Pulmonary artery endothelial cell (primary cell): ENCODE data around the gene EIF5AL1. TPM values are rescaled to one million over a fixed set of nuclear protein-coding genes. Genes with fewer than 3 reads are reported as not detected.
"Not testable (repeated sequence)": the region's sequence is repeated elsewhere in the genome, so short reads cannot be mapped to it uniquely, and the experiment has no call there.

ENCODE experiments used
- DNase-seq: peaks from one replicate; pipeline ENCODE4 v3.0.0-alpha.2; 2011; ENCODE audit warnings: low read depth, low spot score
- total RNA-seq: library from RNA; depleted of rRNA; stranded (reverse); fragments of >200 nt; gene quantifications from 2 replicates; pipeline ENCODE4 v1.2.3, GENCODE V29; 2014

The EIF5AL1 gene
- total RNA-seq, 1 donor from 2014 or later: 0.40 TPM

DNA sequence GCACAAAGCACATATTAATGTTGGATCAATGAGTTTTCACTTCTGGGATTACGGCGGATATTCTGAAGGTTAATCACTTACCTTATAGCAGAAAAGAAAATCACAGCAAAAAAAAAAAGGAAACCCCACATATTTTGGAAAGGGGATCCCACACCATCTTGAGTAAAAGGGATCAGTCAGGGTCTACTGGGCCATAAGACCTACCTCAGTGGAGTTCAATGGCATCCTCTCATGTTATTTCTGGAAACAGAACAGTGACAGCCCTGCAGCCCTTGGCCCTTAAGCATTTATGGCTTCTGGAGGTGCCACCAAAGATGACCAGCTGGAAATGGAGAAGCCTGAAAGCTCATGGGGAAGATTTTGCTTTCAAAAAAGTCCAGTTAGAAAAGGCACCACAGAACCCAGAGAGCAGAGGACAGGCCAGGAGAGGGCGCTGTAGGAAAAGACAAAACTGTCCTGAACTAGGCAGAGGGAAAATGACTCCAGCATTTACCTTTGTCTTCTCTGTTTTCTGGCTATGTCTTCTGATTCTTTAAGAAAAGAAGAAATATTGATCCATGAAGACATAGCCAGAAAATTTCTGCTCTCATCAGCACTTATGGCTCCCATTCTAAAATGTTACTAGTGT is 2.9 kb upstream of the EIF5AL1 start:
- not testable (repeated sequence) for DNase-seq

DNA sequence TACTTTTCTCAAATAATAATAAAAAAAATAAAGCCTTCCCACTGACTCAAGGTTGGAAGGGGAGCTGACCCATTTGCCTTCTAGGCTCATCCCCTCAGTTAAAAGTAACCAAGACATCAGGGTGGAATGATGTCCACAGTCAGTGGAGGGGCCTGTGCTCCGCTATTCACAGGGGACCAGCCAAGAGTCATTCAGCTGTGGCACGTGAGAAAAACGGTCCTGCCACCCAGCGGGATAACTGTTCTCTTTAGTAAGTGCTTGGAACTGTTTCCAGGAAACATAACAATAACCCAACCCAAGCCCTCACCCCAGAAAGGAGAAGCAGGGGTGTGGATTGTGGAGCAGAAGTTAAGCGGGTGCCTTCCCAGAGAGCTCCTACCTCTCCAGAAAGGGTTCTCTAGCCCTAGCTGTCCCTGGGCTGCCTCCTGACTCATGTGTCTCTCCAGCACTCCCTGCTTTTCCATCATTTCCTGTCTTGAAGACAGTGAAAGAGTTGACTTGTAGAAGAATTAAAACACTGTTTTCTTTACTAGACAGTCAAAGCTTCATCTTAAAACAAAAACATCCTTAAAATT is 2.3 kb upstream of the EIF5AL1 start:
- not testable (repeated sequence) for DNase-seq

DNA sequence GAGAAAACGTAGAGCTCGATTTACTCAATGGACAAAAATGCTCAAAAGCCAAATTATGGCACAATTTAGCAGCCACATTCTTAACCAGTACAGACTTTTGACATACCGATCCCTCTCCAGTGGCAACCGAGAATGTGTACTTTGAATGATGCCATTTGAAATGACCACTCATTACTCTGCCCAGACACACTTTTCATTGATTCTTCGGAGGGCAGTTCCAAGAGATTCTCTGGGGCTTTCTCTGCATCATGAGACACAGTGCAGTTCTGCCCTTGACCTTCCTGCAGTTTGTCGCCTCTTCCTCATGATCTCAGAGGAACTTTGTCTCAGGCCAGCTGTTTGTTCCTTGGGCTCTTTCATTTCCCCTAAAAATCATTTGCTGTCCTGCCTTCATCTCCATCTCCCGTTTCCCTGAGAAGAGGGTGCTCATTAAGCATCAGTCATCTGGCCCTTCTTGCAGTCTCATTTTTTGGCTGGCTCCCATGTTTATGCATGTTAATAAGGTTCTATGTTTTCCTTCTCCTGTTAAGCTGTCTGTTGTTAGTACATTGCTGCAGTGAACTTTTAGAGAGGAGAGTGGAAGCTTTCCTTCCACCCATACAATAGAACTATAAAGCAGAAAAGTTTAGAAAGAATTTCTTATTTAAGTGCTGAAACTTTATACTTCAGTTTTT is 4.3 kb downstream of the EIF5AL1 start:
- DNase-seq: not testable (repeated sequence)

DNA sequence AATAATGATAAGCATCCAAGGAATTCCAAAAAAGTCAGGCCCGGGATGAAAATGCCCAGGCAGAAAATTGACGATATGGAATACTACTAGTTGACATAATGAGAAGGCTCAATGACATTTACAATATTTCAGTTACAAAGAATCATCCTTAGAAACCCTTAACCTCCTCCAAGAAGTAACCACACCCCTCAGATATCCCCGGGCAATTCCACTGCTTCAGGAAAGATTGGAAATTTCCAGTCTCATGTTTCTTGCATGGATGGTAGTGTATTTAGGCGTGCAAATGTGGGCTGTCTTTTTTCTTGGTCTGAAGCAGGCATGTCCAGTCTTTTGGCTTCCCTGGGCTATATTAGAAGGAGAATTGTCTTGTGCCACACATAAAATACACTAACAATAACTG is 5.2 kb downstream of the EIF5AL1 start:
- DNase-seq: not testable (repeated sequence)

DNA sequence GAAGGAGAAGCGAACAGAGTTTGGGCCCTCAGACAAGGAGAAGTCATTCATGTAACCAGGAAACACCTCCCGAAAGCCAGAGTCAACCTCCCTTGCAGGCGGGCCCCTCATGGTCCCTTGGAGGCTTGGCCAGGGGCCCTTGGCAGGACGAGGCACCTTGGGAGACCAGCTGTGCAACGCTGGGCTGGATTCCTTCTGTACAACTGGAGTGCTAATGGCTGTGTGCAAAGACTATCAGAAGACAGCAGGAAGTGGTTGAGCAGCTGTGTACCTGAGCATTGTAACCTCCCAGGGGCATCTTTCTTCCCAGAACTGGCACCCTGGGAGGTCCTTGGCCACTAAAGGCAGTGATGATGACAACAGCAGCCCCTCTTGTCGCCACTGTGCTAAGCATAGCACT is 9.4 kb downstream of the EIF5AL1 start:
- DNase-seq: not testable (repeated sequence)

DNA sequence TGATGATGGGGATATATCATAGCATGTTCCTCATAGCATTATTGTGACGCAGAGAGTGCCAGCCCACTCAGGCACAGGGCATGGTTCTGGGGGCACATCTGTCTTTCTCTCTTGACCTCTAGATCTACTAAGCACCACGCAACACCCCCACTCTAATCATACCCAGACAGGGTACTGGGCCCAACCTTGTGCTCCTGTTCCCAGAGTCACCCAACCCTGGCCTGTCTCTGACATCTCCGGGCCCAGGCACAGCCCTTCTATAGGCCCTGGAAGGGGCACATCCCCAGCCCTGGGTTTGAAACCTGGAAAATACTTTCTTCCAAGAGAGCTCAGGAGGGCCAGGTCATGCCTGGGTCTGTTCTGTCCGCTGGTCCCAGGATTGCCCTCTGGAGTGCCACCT is 10.1 kb downstream of the EIF5AL1 start:
- DNase-seq: not testable (repeated sequence)

DNA sequence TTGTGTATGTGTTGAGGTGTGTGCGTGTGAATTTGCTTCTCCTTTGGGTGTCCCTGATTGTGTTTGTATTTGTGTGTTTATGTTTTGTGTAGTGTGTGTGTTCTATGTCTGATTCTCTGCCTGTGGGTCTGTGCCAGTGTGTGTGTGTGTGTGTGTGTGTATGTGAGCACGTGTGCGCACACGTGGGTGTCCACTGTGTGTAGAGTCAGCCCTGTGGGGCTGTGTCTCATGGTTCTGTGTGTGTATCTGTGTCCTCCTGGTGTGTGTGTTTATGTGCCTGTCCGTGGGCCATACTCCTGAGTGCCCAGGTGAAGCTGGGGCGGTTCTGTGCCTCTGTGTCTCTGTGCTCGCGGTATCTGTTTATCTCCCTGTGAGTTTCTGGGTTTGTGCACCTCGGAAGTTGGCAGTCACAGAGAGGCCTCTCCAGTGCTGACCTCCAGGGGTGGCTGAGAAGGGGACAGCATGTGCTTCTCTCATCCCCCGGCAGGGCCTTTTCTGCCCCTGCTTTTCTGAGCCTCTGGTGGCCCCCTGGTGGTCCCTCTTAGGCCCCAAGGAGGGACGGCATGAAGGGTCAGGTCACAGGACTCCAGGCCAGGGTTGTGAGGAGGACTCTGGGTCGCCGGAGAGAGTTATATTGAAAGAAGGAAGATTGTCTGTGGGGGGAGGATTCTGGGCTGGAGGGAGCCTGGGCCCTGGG is 11.0 kb downstream of the EIF5AL1 start:
- DNase-seq: not testable (repeated sequence)

DNA sequence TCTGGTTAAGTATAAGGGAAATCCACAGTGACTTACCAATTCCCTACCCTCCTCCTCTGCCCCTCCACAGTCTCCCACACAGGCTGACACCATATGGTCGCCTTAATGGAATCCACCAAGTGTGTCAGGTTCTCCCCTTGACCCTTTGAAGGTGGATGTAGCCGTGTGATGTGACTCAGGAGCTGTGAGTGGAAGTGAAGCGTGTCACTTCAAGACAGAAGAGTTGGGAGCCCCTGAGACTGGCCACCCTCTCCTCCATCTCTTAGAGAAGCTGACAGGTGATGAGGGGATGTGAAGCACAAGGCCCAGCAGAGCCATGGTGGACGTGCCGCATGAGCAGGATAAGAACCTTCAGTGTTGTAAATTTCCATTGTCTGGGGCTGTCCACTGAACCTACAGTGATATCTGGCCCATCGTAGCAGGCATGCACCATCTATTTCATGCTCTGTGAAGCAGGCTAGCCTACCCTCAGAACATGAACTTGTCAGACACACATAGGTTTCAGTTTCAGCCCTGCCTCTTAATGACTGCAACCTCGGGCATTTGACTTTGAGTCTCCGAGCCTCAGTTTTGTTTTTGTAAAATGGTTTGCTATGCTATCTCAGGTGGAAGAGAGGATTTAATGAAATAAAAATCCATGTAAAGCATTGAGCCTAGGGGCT is 12.8 kb downstream of the EIF5AL1 start:
- DNase-seq: not testable (repeated sequence)

DNA sequence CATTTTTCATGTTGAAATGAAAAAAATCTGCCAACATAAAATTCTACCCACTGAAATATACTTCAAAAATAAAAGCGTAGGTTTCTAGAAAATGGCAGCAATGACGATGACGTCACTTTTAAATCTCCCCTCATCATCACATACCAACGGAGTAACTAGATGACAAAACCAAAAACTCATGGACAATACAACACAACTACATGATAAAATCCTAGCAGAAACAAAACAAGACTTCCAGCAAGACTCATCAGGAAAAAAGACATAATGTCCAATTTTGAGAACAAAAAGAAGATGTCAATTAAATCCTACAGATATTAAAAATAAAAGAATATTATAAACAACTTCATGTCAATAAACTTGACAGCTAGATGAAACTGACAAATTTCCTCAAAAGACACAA is 15.9 kb downstream of the EIF5AL1 start:
- DNase-seq: not testable (repeated sequence)

DNA sequence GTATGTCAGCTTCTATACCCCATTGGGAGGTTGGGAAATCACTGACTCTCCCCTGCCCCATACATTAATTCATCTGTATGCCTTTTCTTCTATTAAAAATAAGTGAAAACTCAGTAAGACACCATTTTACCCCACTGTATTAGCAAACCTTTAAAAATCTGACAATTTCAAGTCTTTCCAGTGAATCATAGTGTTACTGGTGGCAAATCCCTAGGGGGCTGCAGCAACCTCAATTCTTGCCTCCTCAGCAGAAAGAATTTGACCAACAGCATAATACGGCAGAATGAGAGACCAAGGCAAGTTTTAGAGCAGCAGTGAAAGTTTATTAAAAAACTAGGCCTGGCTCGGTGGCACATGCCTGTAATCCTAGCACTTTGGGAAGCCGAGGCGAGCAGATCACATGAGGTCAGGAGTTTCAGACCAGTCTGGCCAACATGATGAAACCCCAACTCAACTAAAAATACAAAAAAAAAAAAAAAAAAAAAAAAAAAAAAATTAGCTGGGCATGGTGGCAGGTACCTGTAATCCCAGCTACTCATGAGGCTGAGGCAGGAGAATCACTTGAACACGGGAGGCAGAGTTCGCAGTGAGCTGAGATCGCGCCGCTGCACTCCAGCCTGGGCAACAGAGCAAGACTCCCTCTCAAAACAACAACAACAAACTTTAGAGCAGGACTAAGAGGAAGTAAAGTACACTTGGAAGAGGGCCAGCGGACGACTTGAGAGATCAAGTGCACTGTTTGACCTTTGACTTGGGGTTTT is 21.0 kb downstream of the EIF5AL1 start:
- not testable (repeated sequence) for DNase-seq

DNA sequence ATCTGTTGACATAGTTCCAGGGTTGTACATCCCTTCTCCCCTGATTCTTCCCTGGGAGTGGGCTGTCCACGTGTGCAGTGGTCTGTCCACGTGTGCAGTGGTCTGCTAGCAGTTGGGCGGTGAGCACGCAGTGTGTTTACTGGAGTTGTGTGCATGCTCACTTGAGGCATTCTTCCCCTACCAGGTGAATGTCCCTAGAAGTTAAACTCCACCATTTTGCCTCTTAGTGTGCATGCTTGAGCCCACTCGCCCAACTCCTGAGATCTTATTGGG is 21.5 kb downstream of the EIF5AL1 start:
- DNase-seq: not testable (repeated sequence)

DNA sequence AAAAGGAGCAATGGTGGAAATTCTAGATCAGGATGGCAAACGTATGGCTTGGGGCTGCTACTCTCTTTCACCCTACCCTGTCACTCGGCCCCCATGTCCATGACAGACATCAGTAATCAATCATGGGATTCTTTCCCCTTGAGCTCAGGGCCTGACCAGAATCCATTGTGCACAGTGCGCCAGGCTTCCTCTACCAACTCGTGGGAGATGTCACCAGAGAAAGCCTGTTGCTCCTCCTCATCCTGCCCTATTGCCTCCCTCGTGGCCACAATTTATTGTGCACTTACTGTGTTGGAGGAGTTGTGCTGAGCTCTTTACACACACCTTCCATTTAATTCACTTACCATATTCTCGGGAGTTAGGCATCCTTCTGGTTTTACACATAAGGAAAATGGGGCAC is 26.0 kb downstream of the EIF5AL1 start:
- not testable (repeated sequence) for DNase-seq

DNA sequence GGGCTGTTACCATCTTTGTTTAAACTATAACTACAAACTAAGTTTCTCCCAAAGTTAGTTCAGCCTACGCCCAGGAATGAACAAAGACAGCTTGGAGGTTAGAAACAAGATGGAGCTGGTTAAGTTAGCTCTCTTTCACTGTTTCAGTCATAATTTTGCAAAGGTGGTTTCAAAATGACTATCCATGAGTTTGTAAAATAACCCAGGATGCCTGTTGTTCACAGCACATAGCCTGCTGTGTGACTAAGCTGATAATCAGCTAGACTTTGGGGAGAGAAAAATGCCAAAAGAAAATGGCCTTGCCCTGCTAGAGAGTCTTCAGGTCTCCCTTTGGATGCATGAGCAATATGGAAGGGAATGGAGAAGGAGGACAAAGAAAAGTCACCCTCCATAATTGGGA is 28.6 kb downstream of the EIF5AL1 start:
- not testable (repeated sequence) for DNase-seq

DNA sequence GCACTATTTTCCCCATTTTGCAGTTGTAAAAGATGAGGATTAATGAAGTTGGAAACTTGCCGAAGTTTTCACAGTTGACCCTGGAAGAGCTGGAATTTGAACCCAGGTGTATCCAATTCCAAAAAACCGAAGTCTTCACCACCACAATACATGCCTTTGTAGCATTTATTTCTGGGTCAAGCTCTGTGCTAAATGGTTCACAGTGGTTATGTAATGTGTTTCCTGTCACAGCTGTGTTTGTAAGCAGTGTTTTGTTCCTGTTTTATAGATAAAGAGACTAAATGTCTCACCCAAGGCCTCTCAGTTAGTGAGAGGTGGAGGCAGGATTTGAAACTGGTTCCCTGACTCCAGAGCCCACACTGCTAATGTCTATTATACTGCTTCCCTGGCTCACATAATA is 30.3 kb downstream of the EIF5AL1 start:
- no peak for DNase-seq

DNA sequence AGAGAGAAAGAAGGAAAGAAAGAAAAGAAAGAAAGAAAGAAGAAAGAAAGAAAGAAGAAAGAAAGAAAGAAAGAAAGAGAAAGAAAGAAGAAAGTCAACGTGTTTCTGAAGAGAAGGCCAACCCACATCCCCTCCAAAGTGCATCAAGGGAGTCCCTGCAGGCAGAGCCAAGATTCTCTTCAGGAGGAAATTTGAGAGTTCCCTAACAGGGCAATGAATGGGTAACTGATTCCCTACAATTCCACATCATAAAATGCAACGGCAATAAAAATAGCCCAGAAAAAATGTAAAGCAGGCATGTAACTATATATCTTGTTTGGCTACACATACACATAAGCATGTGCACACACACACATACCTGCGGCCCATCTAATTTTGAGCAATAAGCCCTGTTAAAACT is 32.1 kb downstream of the EIF5AL1 start:
- not testable (repeated sequence) for DNase-seq

DNA sequence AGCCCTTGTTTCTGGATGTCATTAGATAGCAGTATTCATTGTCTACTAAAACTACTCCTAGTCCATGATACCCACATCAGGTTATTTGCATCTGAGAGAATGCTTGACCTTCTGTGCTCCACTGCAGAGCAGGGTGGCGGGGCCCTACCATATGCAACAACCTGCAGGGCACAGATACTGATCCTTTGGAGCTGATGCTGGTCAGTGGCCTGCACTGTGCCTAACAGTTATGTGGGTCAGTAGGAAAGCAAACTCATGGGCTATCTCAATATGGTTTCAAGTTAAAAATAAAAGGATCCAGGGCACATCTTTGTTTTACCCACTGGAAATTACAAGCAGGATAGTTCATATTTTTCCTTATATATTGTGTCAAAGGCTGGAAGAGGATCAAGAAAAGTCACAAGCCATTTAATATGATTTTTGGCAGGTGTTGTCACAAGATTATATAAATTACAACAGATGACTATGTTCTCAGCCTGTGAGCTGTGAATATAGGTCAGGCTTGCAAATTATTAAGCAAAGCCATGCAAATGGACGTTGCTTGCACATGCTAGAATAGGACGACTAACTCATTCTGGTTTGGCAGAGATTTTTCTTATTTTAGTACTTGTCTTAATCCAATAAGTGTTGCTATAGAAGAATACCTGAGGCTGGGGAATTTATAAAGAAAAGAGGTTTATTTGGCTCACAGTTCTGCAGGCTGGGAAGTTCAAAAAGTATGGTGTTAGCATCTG is 32.8 kb downstream of the EIF5AL1 start:
- DNase-seq: not testable (repeated sequence)

DNA sequence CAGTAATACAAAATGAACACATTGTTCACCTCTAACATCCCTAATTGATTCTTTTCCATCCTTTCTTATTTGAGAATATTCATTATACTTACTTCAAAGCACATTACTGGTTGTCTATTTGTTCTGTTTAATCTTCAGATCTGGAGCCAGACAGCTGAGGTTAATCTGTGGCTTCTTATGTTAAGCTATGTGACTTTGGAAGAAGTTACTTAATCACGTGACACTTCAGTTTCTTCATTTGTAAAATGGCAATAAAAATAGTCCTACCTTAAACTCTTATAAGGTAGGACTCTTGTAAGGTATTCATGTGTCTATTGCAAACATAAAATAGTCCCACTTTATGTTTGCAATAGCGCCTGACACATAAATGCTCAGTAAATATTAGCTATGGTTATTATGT is 34.8 kb downstream of the EIF5AL1 start:
- not testable (repeated sequence) for DNase-seq

DNA sequence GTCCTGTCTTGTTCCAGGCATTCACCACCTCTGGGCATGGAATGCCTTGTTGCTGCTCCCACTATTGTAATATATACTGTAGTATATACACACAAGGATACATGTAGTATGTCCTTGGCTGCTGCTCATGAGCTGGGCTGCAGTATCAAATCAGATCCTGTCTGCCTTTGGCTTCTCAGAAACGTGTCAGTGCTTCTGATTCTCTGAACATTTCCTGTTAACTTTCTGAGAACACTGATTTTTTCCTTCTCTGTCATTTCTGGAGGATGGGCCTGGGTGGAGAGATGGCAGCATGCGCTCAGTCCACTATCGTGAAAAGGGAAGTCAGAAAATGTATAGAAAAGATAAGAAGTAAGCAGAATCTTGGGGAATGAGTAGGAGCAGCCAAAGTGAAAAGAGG is 35.6 kb downstream of the EIF5AL1 start:
- DNase-seq: no peak

DNA sequence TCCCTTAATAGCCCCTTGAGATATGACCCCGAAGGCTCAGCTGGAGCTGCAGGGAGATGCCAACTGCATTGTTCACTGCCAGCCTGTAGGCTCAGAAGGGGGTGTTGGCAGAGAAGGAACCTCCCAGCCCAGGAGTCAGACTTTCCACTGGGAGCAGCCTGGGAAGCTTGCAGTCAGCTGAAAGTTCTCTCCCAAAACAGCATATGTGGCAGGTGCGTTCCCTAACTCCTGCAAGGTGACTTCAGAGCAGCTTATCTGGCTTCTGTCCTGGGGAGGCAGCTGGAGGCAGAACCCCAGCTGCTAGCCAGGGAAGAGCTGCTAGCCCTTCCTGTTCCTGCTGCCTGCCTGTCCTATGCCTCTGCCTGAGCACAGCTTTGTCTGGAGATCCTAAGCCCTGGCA is 39.8 kb downstream of the EIF5AL1 start:
- DNase-seq: no peak
